IMR-90 (cell line): ENCODE results near the gene PYGB. TPM values are rescaled to one million over a fixed set of nuclear protein-coding genes. Genes with fewer than 3 reads are reported as not detected.

ENCODE experiments used
- ATAC-seq: fragments of 200-7000 bp; cut with Tn5 transposase; 2 replicates; pipeline ENCODE4 v1.9.1; 2020; ENCODE audit warnings: low read depth, mild to moderate bottlenecking, moderate library complexity
- BruUV-seq: library from RNA; stranded (reverse); fragments of 400-500 nt; replicated peaks from 2 replicates; lab custom pipeline; 2021; lab: Mats Ljungman, UMichigan
- CTCF ChIA-PET: fragments of 300-600 bp; formaldehyde crosslinking; extraction: SDS; loops from one replicate; lab custom pipeline; 2021; ENCODE audit warnings: antibody characterized with exemption; lab: Yijun Ruan, JAX
- POLR2A ChIA-PET: fragments of 300-600 bp; sonication (Branson Sonifier 250); formaldehyde crosslinking; loops from one replicate; lab custom pipeline; 2022; ENCODE audit warnings: antibody characterized with exemption; ENCODE audit not compliant: unreplicated experiment; lab: Charles Lee
- DNase-seq: peaks from one replicate; pipeline ENCODE4 v3.0.0; 2013
- H2AFZ ChIP-seq: replicated peaks from 2 replicates; pipeline ENCODE3; 2013; ENCODE audit warnings: low read length, mild to moderate bottlenecking; ENCODE audit not compliant: poor library complexity
- H2AK5ac ChIP-seq: 2 replicates; pipeline ENCODE4 v1.6.1; 2013; ENCODE audit warnings: low read depth, low read length, inconsistent platforms
- H2AK9ac ChIP-seq: replicated peaks from 2 replicates; pipeline ENCODE3; 2013; ENCODE audit warnings: mild to moderate bottlenecking, low read depth, low read length, moderate library complexity; ENCODE audit not compliant: poor library complexity
- H2BK120ac ChIP-seq: 2 replicates; pipeline ENCODE4 v1.6.1; 2013; ENCODE audit warnings: low read depth, low read length, inconsistent platforms
- H2BK15ac ChIP-seq: 3 replicates; pipeline ENCODE4 v1.6.1; 2013; ENCODE audit warnings: low read depth, low read length, inconsistent platforms
- H2BK20ac ChIP-seq: 2 replicates; pipeline ENCODE4 v1.6.1; 2013; ENCODE audit warnings: low read depth, mild to moderate bottlenecking, inconsistent platforms, low read length, moderate library complexity
- H2BK5ac ChIP-seq: 2 replicates; pipeline ENCODE4 v1.6.1; 2013; ENCODE audit warnings: mild to moderate bottlenecking, low read depth, low read length, inconsistent platforms; ENCODE audit not compliant: poor library complexity, severe bottlenecking
- H3K14ac ChIP-seq: replicated peaks from 2 replicates; pipeline ENCODE4 v1.6.1; 2013; ENCODE audit warnings: low read depth, low read length, inconsistent platforms
- H3K18ac ChIP-seq: 2 replicates; pipeline ENCODE4 v1.6.1; 2013; ENCODE audit warnings: low read depth, low read length, control low read depth
- H3K23ac ChIP-seq: 2 replicates; pipeline ENCODE4 v1.6.1; 2013; ENCODE audit warnings: low read depth, low read length, inconsistent platforms
- H3K27ac ChIP-seq: 2 replicates; pipeline ENCODE4 v1.5.1; 2013; ENCODE audit warnings: mild to moderate bottlenecking, control low read depth, low read length; ENCODE audit not compliant: insufficient read depth
- H3K27me3 ChIP-seq: 2 replicates; pipeline ENCODE4 v1.6.1; 2013; ENCODE audit warnings: low read length; ENCODE audit not compliant: control insufficient read depth, insufficient read depth
- H3K36me3 ChIP-seq: 2 replicates; pipeline ENCODE4 v1.6.1; 2013; ENCODE audit warnings: low read length, mixed read lengths; ENCODE audit not compliant: control insufficient read depth, insufficient read depth
- H3K4ac ChIP-seq: 2 replicates; pipeline ENCODE4 v1.6.1; 2013; ENCODE audit warnings: low read depth, low read length, inconsistent platforms
- H3K4me1 ChIP-seq: 2 replicates; pipeline ENCODE4 v1.6.1; 2013; ENCODE audit warnings: low read length, mixed read lengths; ENCODE audit not compliant: control insufficient read depth, insufficient read depth
- H3K4me2 ChIP-seq: 2 replicates; pipeline ENCODE4 v1.6.1; 2013; ENCODE audit warnings: low read depth, mild to moderate bottlenecking, control low read depth, low read length, moderate library complexity
- H3K4me3 ChIP-seq: 2 replicates; pipeline ENCODE4 v1.5.1; 2013; ENCODE audit warnings: low read depth, mild to moderate bottlenecking, control low read depth, low read length, moderate library complexity; ENCODE audit not compliant: insufficient read depth
- H3K56ac ChIP-seq: 2 replicates; pipeline ENCODE4 v1.6.1; 2013; ENCODE audit warnings: low read length, inconsistent platforms; ENCODE audit not compliant: insufficient read depth; ENCODE audit errors: extremely low read depth
- H3K79me1 ChIP-seq, 2 experiments: 2 replicates each; pipeline ENCODE4 v1.6.1; 2013; ENCODE audit warnings: low read length in 2 of 2, inconsistent platforms in 1 of 2, low read depth in 1 of 2
- H3K9ac ChIP-seq: 2 replicates; pipeline ENCODE4 v1.6.1; 2013; ENCODE audit warnings: low read depth, low read length, control low read depth
- H3K9me1 ChIP-seq: 2 replicates; pipeline ENCODE4 v1.6.1; 2013; ENCODE audit warnings: low read length, inconsistent platforms; ENCODE audit not compliant: insufficient read depth
- H3K9me3 ChIP-seq: 2 replicates; pipeline ENCODE4 v1.6.1; 2013; ENCODE audit warnings: low read length; ENCODE audit not compliant: control insufficient read depth, insufficient read depth
- H4K20me1 ChIP-seq: 2 replicates; pipeline ENCODE4 v1.6.1; 2013; ENCODE audit warnings: low read length, inconsistent platforms; ENCODE audit not compliant: insufficient read depth
- H4K5ac ChIP-seq: 2 replicates; pipeline ENCODE4 v1.6.1; 2013; ENCODE audit warnings: mild to moderate bottlenecking, low read depth, low read length, control low read depth
- H4K8ac ChIP-seq, 2 experiments: 2 replicates each; pipeline ENCODE4 v1.6.1; 2013; ENCODE audit warnings: low read depth in 2 of 2, low read length in 2 of 2, control low read depth in 1 of 2, inconsistent platforms in 1 of 2
- H4K91ac ChIP-seq: 2 replicates; pipeline ENCODE4 v1.6.1; 2013; ENCODE audit warnings: low read depth, low read length, inconsistent platforms; ENCODE audit not compliant: insufficient read depth
- MXI1 ChIP-seq: IDR thresholded peaks from 2 replicates; pipeline ENCODE4 v1.6.1; 2012; ENCODE audit warnings: low read depth, mild to moderate bottlenecking, low read length, moderate library complexity, borderline replicate concordance
- POLR2A ChIP-seq: IDR thresholded peaks from 2 replicates; pipeline ENCODE4 v1.6.1; 2012; ENCODE audit warnings: mild to moderate bottlenecking, low read depth, low read length
- RAD21 ChIP-seq: IDR thresholded peaks from 2 replicates; pipeline ENCODE4 v1.6.1; 2012; ENCODE audit warnings: low read length, improper control_type of control experiment
- RFX5 ChIP-seq: IDR thresholded peaks from 2 replicates; pipeline ENCODE4 v1.8.0; 2012; ENCODE audit warnings: low read depth, mild to moderate bottlenecking, low read length, moderate library complexity
- SMC3 ChIP-seq: fragments of 150-350 bp; IDR thresholded peaks from 2 replicates; pipeline ENCODE4 v1.6.1; 2016; ENCODE audit warnings: low read depth, mild to moderate bottlenecking, antibody characterized with exemption, low read length, moderate library complexity
- USF2 ChIP-seq: fragments of 150-350 bp; IDR thresholded peaks from 2 replicates; pipeline ENCODE4 v1.6.1; 2017; ENCODE audit warnings: mild to moderate bottlenecking, antibody characterized with exemption, low read length, low read depth
- WGBS, 2 experiments: methylation state at CpG; one replicate each; pipeline versions ENCODE4 v1.1.5 to v1.1.7; 2013; ENCODE audit warnings: missing lambda C conversion rate in 2 of 2; ENCODE audit not compliant: insufficient read length in 1 of 2; ENCODE audit errors: extremely low coverage in 2 of 2; 5-methylcytosine and 5-hydroxymethylcytosine counted together
- dilution Hi-C: fragments of 300-500 bp; cut with HindIII; formaldehyde crosslinking; loops from one replicate; pipeline ENCODE4 v1.14.3; 2018; ENCODE audit warnings: low sequenced_read_pairs; ENCODE audit not compliant: unreplicated experiment
- in situ Hi-C: fragments of 300-500 bp; cut with MboI; formaldehyde crosslinking; loops from 3 replicates; pipeline ENCODE4 v1.14.3; 2019; ENCODE audit warnings: low sequenced_read_pairs, inconsistent platforms, mixed read lengths
- intact Hi-C: fragments of 100-400 bp; cut with micrococcal nuclease; formaldehyde crosslinking; loops from 2 replicates; pipeline ENCODE4 v1.10.0; 2022
- polyA plus RNA-seq, 3 experiments: library from polyadenylated mRNA; depleted of rRNA; stranded (reverse); fragments of >200 nt; gene quantifications; 2 replicates each; pipeline ENCODE4 v1.2.3, GENCODE V29; 2012; ENCODE audit warnings: low replicate concordance in 1 of 3
- total RNA-seq: library from RNA; depleted of rRNA; stranded (reverse); fragments of >200 nt; gene quantifications from 2 replicates; pipeline ENCODE4 v1.2.3, GENCODE V29; 2012

The PYGB gene
- total and polyA plus RNA-seq, 2 of the 4 experiments (the other 2 are of a cell fraction), result 72.4 to 83.1 TPM

GRCh38 chr20:25290646-25291431 is 43.0 kb downstream of the PYGB start:
- TF ChIP-seq RAD21, result no peak
- TF ChIP-seq MXI1, result no peak
- no peak for TF ChIP-seq USF2
- no peak for TF ChIP-seq POLR2A
- no peak for TF ChIP-seq SMC3
- TF ChIP-seq RFX5, result no peak
- no peak overlapping the region for H2BK120ac ChIP-seq
- H3K4me3 ChIP-seq, result no peak overlapping the region
- H3K27ac ChIP-seq, result no peak overlapping the region
- peaks cover 9% of the 10 kb centered on the region for H4K20me1 ChIP-seq
- no peak overlapping the region for H2AK9ac ChIP-seq
- H2BK5ac ChIP-seq, result no peak overlapping the region
- ChIA-PET CTCF (no interaction called here), POLR2A (no interaction called here)
- H3K4me1 ChIP-seq, result peaks cover 5% of the 10 kb centered on the region
- H3K9ac ChIP-seq, result no peak overlapping the region
- H3K23ac ChIP-seq, result no peak overlapping the region
- peaks cover 0 to 16% of the 10 kb centered on the region in 2 experiments; a peak in 2 of 4 replicates for H3K79me1 ChIP-seq
- no peak overlapping the region for H3K4ac ChIP-seq
- no peak overlapping the region for H2AK5ac ChIP-seq
- no TSS peak for BruUV-seq
- no peak overlapping the region for H3K4me2 ChIP-seq
- ATAC-seq (no peak), DNase-seq (no peak)
- intact Hi-C loops, result no loop called here
- no peaks in the 10 kb centered on the region for H3K9me3 ChIP-seq
- H4K91ac ChIP-seq, result no peak overlapping the region
- H3K56ac ChIP-seq, result no peak overlapping the region
- WGBS, 2 experiments, result 95% methylated on average over 14 of the region's 22 CpGs; no CpG with 5 or more reads in 1 of the 2 experiments
- H2BK20ac ChIP-seq, result no peak overlapping the region
- no peak overlapping the region for H3K14ac ChIP-seq
- in situ Hi-C loops, result loop anchor here (10.0 kb wide), 1 partner anchor 96 kb away; the partner anchor contains the start of gene ENTPD6
- H4K8ac ChIP-seq, result no peak overlapping the region
- no peak overlapping the region for H2AFZ ChIP-seq
- dilution Hi-C loops, result no loop called here
- peaks cover 58% of the 10 kb centered on the region for H3K36me3 ChIP-seq
- no peaks in the 10 kb centered on the region for H3K27me3 ChIP-seq
- no peak overlapping the region for H2BK15ac ChIP-seq
- H4K5ac ChIP-seq, result no peak overlapping the region
- H3K18ac ChIP-seq, result no peak overlapping the region
- no peaks in the 10 kb centered on the region for H3K9me1 ChIP-seq
